ENCODE data around the gene METTL8. TPM values are rescaled to one million over a fixed set of nuclear protein-coding genes. Genes with fewer than 3 reads are reported as not detected.

METTL8 gene
- total RNA-seq, 1 experiment from 2014 or later = 55.1 TPM

GRCh38 chr2:171402906-171403580, 30.7 kb downstream of the METTL8 start:
- Mint-ChIP-seq H3K4me3 (ENCODE audit: unreplicated experiment) (no peak overlapping the region), H3K36me3 (ENCODE audit: insufficient read depth, unreplicated experiment) (no peaks in the 10 kb centered on the region), H3K9me3 (ENCODE audit: unreplicated experiment) (peaks cover 15% of the 10 kb centered on the region), H3K4me1 (ENCODE audit: insufficient read depth, unreplicated experiment) (peaks cover 41% of the 10 kb centered on the region), H3K27ac (ENCODE audit: low read depth, unreplicated experiment) (peak overlapping the region; percentile 37), H3K27me3 (ENCODE audit: insufficient read depth, unreplicated experiment) (no peaks in the 10 kb centered on the region)
- POLR2A ChIA-PET = no interaction called here
- no peak for TF ChIP-seq CTCF (IDR thresholded peaks at IDR 0.05; ENCODE audit: unreplicated experiment)
- CTCF ChIA-PET = interaction anchor here (0.6 kb wide), 1 partner anchor 164 kb away, joined by 3 read pairs; no protein-coding TSS in a partner anchor
- peak; percentile 46 for DNase-seq (ENCODE audit: unreplicated experiment)
- intact Hi-C loops (cut with micrococcal nuclease) = no loop called here
- TSS peak; percentile 24 for BruUV-seq (replicated peaks)

GRCh38 chr2:171401947-171402346, 31.8 kb downstream of the METTL8 start:
- Mint-ChIP-seq H3K27me3 (ENCODE audit: insufficient read depth, unreplicated experiment) (no peaks in the 10 kb centered on the region), H3K4me1 (ENCODE audit: insufficient read depth, unreplicated experiment) (peaks cover 35% of the 10 kb centered on the region), H3K9me3 (ENCODE audit: unreplicated experiment) (peaks cover 15% of the 10 kb centered on the region), H3K4me3 (ENCODE audit: unreplicated experiment) (no peak overlapping the region), H3K27ac (ENCODE audit: low read depth, unreplicated experiment) (no peak overlapping the region), H3K36me3 (ENCODE audit: insufficient read depth, unreplicated experiment) (no peaks in the 10 kb centered on the region)
- no peak for DNase-seq (ENCODE audit: unreplicated experiment)
- no TSS peak for BruUV-seq (replicated peaks)
- intact Hi-C loops (cut with micrococcal nuclease) = no loop called here
- POLR2A ChIA-PET = interaction anchor here (0.7 to 4.2 kb wide), 2 partner anchors 8 to 26 kb away, joined by 3 to 37 read pairs; no protein-coding TSS in a partner anchor
- CTCF ChIA-PET = no interaction called here
- TF ChIP-seq CTCF (IDR thresholded peaks at IDR 0.05; ENCODE audit: unreplicated experiment) = no peak

GRCh38 chr2:171400395-171400794, 33.4 kb downstream of the METTL8 start:
- intact Hi-C loops (cut with micrococcal nuclease) = no loop called here
- POLR2A ChIA-PET = interaction anchor here (0.9 to 4.2 kb wide), 4 partner anchors 9 to 123 kb away, joined by 3 to 37 read pairs (median 4); no protein-coding TSS in a partner anchor

More at GRCh38 chr2:171400395-171400794, 33.4 kb downstream of the METTL8 start:
- Mint-ChIP-seq H3K36me3 (ENCODE audit: insufficient read depth, unreplicated experiment) (no peaks in the 10 kb centered on the region), H3K4me3 (ENCODE audit: unreplicated experiment) (no peak overlapping the region), H3K27ac (ENCODE audit: low read depth, unreplicated experiment) (peak overlapping the region; percentile 75), H3K4me1 (ENCODE audit: insufficient read depth, unreplicated experiment) (peaks cover 29% of the 10 kb centered on the region), H3K27me3 (ENCODE audit: insufficient read depth, unreplicated experiment) (no peaks in the 10 kb centered on the region), H3K9me3 (ENCODE audit: unreplicated experiment) (peaks cover 14% of the 10 kb centered on the region)
- peak; percentile 40 for DNase-seq (ENCODE audit: unreplicated experiment)
- CTCF ChIA-PET = interaction anchor here (1.2 to 1.5 kb wide), 3 partner anchors 10 to 16 kb away, joined by 4 to 5 read pairs (median 4); no protein-coding TSS in a partner anchor
- no peak for TF ChIP-seq CTCF (IDR thresholded peaks at IDR 0.05; ENCODE audit: unreplicated experiment)
- BruUV-seq (replicated peaks) = no TSS peak

Data from MCF 10A (cell line).